Mucosa of descending colon (tissue), 3 donors: ENCODE data around the gene TEC. TPM values are rescaled to one million over a fixed set of nuclear protein-coding genes. Genes with fewer than 3 reads are reported as not detected.

Experiments
- ATAC-seq: fragments of 200-7000 bp; cut with Tn5 transposase; one replicate; pipeline ENCODE4 v1.9.1; 2020; ENCODE audit warnings: mild to moderate bottlenecking, moderate library complexity
- DNase-seq, 3 donors: peaks; one replicate each; pipeline ENCODE4 v3.0.0-alpha.2; 2020
- H3K36me3 ChIP-seq: fragments of 200-600 bp; one replicate; pipeline ENCODE4 v1.8.0; 2021; ENCODE audit warnings: low read depth, mild to moderate bottlenecking
- H3K4me1 ChIP-seq: fragments of 200-600 bp; one replicate; pipeline ENCODE4 v1.8.0; 2021; ENCODE audit warnings: low read depth, mild to moderate bottlenecking
- H3K4me3 ChIP-seq: fragments of 200-600 bp; one replicate; pipeline ENCODE4 v1.8.0; 2021; ENCODE audit warnings: mild to moderate bottlenecking
- H3K9me3 ChIP-seq: fragments of 200-600 bp; one replicate; pipeline ENCODE4 v1.8.0; 2021; ENCODE audit warnings: mild to moderate bottlenecking
- CTCF ChIP-seq: fragments of 200-600 bp; IDR thresholded peaks from one replicate; pipeline ENCODE4 v1.8.0; 2022; ENCODE audit warnings: antibody characterized with exemption, mild to moderate bottlenecking
- intact Hi-C, 2 donors: fragments of 100-400 bp; cut with DNase I in 1 of 2; cut with micrococcal nuclease in 1 of 2; formaldehyde crosslinking; loops; one replicate each; pipeline versions ENCODE4 v1.11.0 to v1.11.1; 2022; cut with DNase I, micrococcal nuclease
- total RNA-seq, 3 donors: library from RNA; stranded (reverse); fragmentation: NEBNext Ultra II Directional in 2 of 3; extraction: Animal tissue kit (Norgen Biotek cat#: 25700) in 2 of 3; gene quantifications; one replicate each; pipeline versions ENCODE4 v1.2.1 to v1.2.4, GENCODE V29; 2021 to 2023
- donor health status: DM: no; HTN: no; CAD: no; lungs with moderate emphysema.
- donor health status: DM: no; HTN: no; CAD: no.
- donor health status: DM: no; HTN: yes; CAD: no.

TEC gene
- total RNA-seq, 3 donors from 2014 or later = 3.4 to 4.0 (median 3.8) TPM

DNA sequence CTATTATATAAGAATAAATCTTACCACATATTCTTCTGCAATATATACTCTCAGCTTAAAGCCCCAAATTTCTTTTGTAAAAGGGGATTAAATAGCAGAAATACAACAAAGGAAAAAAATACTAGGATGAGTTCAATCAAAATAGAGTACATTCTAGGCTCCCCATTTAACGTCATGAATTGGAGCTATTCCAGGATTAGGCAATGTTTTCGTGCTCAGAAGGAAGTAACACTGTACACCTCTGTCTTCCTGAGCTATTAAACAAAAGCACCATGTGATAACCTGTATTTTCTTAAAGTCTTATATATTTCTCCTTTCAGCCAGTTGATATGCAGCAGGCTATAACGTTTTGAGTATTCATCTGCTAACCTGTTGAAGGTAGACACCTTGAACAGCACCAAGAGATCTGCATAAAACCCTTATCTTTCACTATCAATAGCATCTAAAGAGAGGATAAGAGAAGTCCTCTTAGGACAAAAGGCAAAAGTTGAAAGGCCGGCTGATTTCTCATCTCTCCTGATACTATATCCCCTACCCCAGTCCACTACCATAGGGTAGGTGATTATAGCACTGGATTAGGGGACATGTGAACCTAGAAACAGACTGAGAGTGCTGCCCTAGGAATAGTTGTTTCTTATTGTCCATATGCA, 31.5 kb downstream of the TEC start:
- ATAC-seq (peak; percentile 85), DNase-seq (no peak)
- no peak for TF ChIP-seq CTCF
- H3K9me3 ChIP-seq = no peaks in the 10 kb centered on the region
- intact Hi-C loops = no loop called here
- H3K4me3 ChIP-seq = no peak overlapping the region
- H3K36me3 ChIP-seq = no peaks in the 10 kb centered on the region
- H3K4me1 ChIP-seq = no peaks in the 10 kb centered on the region

DNA sequence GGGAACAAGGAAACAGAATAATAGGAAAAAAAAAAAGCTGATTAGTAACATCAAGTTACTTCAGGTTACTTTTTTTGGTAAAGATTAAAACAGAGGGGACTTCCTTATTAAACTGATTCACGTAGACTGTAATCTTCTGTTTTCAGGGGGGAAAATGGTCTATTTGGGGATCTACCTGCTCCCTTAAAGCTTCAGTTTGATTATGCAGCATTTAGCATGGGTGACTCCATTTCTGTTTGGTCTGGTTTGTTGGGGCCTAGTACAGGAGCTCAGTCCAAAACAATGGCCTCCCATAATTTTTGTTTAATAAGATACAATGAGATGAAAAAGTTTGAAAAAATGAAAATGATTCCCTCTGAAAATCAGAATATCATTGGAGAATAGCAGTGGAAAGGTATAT, 34.6 kb downstream of the TEC start:
- ATAC-seq = no peak
- Histone ChIP-seq H3K36me3 (no peaks in the 10 kb centered on the region), H3K9me3 (no peaks in the 10 kb centered on the region), H3K4me1 (no peaks in the 10 kb centered on the region), H3K4me3 (no peak overlapping the region)
- no peak for TF ChIP-seq CTCF
- no peak for DNase-seq
- intact Hi-C loops = no loop called here

GRCh38 chr4:48234575-48234974, 35.1 kb downstream of the TEC start:
- no peaks in the 10 kb centered on the region for H3K36me3 ChIP-seq
- no peak overlapping the region for H3K4me3 ChIP-seq
- H3K4me1 ChIP-seq = no peaks in the 10 kb centered on the region
- TF ChIP-seq CTCF = no peak
- peak in 1 of 3 donors; percentile 38 for DNase-seq
- no peaks in the 10 kb centered on the region for H3K9me3 ChIP-seq
- intact Hi-C loops = no loop called here
- peak; percentile 90 for ATAC-seq

DNA sequence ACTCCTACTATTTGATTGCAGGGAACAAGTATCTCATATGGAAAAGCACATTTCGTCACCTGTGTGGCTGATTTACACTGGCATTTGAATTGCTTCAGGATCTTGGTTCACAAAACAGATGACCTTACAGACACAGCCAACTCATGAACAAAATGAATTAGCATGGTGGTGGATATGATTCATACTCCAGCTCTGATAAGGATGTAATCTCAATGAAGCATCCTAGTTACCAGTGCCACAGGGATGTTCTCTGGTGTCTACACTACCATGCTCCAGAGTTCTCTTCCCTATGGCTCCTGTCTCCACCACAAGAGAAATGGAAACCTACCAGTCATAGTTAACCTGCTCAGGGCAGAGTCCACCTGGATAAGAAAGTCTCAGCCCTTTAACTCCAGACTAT, 40.7 kb downstream of the TEC start:
- intact Hi-C loops = no loop called here
- no peak for TF ChIP-seq CTCF
- H3K4me1 ChIP-seq = no peaks in the 10 kb centered on the region

GRCh38 chr4:48227662-48228061, 42.0 kb downstream of the TEC start:
- H3K4me1 ChIP-seq = no peaks in the 10 kb centered on the region
- no peak overlapping the region for H3K4me3 ChIP-seq
- H3K9me3 ChIP-seq = no peaks in the 10 kb centered on the region
- peak; percentile 50 for ATAC-seq
- intact Hi-C loops = no loop called here
- H3K36me3 ChIP-seq = no peaks in the 10 kb centered on the region
- no peak for TF ChIP-seq CTCF
- DNase-seq = no peak

More for the DNA sequence above, 40.7 kb downstream of the TEC start:
- DNase-seq (no peak), ATAC-seq (peak; percentile 84)
- H3K36me3 ChIP-seq = no peaks in the 10 kb centered on the region
- H3K9me3 ChIP-seq = no peaks in the 10 kb centered on the region
- H3K4me3 ChIP-seq = no peak overlapping the region

GRCh38 chr4:48226199-48226598, 43.4 kb downstream of the TEC start:
- Histone ChIP-seq H3K36me3 (no peaks in the 10 kb centered on the region), H3K9me3 (no peaks in the 10 kb centered on the region), H3K4me3 (no peak overlapping the region), H3K4me1 (no peaks in the 10 kb centered on the region)
- intact Hi-C loops = no loop called here
- TF ChIP-seq CTCF = no peak
- no peak for ATAC-seq
- no peak for DNase-seq
